Measurements from ENCODE around the gene NR2C2.
"Not testable (repeated sequence)": the region's sequence is repeated elsewhere in the genome, so short reads cannot be mapped to it uniquely, and the experiment has no call there.

The NR2C2 gene

GRCh38 chr3:14947100-14947885, at the start of gene NR2C2:
Gene NR2C2, plus strand, starts transcription at chr3:14947583. Its CDS starts 56,332 bp downstream, at chr3:15003915.
- H3K4me3 ChIP-seq (ENCODE audit: low read depth, low read length) = peak within 1 kb of the TSS; percentile 91

GRCh38 chr3:14898929-14899328, 48.5 kb upstream of the NR2C2 start:
- no peak overlapping the region for H3K4me3 ChIP-seq (ENCODE audit: low read depth, low read length)

- no peak overlapping the region for H3K4me3 ChIP-seq (ENCODE audit: low read depth, low read length)
Measured at GRCh38 chr3:14899993-14900618, 47.3 kb upstream of the NR2C2 start.

GRCh38 chr3:14900881-14901873, 46.2 kb upstream of the NR2C2 start:
- no peak overlapping the region for H3K4me3 ChIP-seq (ENCODE audit: low read depth, low read length)

- no peak overlapping the region for H3K4me3 ChIP-seq (ENCODE audit: low read depth, low read length)
Measured at GRCh38 chr3:14902719-14903118, 44.7 kb upstream of the NR2C2 start.

- not testable (repeated sequence) for H3K4me3 ChIP-seq (ENCODE audit: low read depth, low read length)
Measured at GRCh38 chr3:14903501-14903900, 43.9 kb upstream of the NR2C2 start.

- H3K4me3 ChIP-seq (ENCODE audit: low read depth, low read length) = no peak overlapping the region
Measured at GRCh38 chr3:14905055-14905657, 42.2 kb upstream of the NR2C2 start.

GRCh38 chr3:14906355-14906971, 40.9 kb upstream of the NR2C2 start:
- H3K4me3 ChIP-seq (ENCODE audit: low read depth, low read length) = no peak overlapping the region

GRCh38 chr3:14907043-14907966, 40.1 kb upstream of the NR2C2 start:
- H3K4me3 ChIP-seq (ENCODE audit: low read depth, low read length) = no peak overlapping the region

- no peak overlapping the region for H3K4me3 ChIP-seq (ENCODE audit: low read depth, low read length)
Measured at GRCh38 chr3:14909250-14909649, 38.1 kb upstream of the NR2C2 start.

GRCh38 chr3:14911651-14912050, 35.7 kb upstream of the NR2C2 start:
- no peak overlapping the region for H3K4me3 ChIP-seq (ENCODE audit: low read depth, low read length)

GRCh38 chr3:14913071-14913925, 34.1 kb upstream of the NR2C2 start:
- no peak overlapping the region for H3K4me3 ChIP-seq (ENCODE audit: low read depth, low read length)

GRCh38 chr3:14913926-14914778, 33.2 kb upstream of the NR2C2 start:
- no peak overlapping the region for H3K4me3 ChIP-seq (ENCODE audit: low read depth, low read length)

- no peak overlapping the region for H3K4me3 ChIP-seq (ENCODE audit: low read depth, low read length)
Measured at GRCh38 chr3:14914779-14915117, 32.6 kb upstream of the NR2C2 start.

- H3K4me3 ChIP-seq (ENCODE audit: low read depth, low read length) = no peak overlapping the region
Measured at GRCh38 chr3:14915636-14916222, 31.7 kb upstream of the NR2C2 start.

- H3K4me3 ChIP-seq (ENCODE audit: low read depth, low read length) = no peak overlapping the region
Measured at GRCh38 chr3:14918356-14918860, 29.0 kb upstream of the NR2C2 start.

GRCh38 chr3:14920536-14920935, 26.8 kb upstream of the NR2C2 start:
- H3K4me3 ChIP-seq (ENCODE audit: low read depth, low read length) = no peak overlapping the region
